Muscle of leg (tissue), 11 donors: ENCODE data around the gene MAPK8IP2. TPM values are rescaled to one million over a fixed set of nuclear protein-coding genes. Genes with fewer than 3 reads are reported as not detected.

Experiments used
- DNase-seq: peaks from one replicate; pipeline ENCODE4 v3.0.0; 2013
- H3K27ac ChIP-seq: one replicate; pipeline ENCODE4 v1.5.1; 2013; ENCODE audit warnings: mild to moderate bottlenecking, low read length, control low read depth
- H3K27me3 ChIP-seq: one replicate; pipeline ENCODE4 v1.6.1; 2013; ENCODE audit warnings: low read length; ENCODE audit not compliant: control insufficient read depth, insufficient read depth
- H3K36me3 ChIP-seq: one replicate; pipeline ENCODE4 v1.6.1; 2013; ENCODE audit warnings: low read length; ENCODE audit not compliant: control insufficient read depth, insufficient read depth
- H3K4me1 ChIP-seq: one replicate; pipeline ENCODE4 v1.6.1; 2013; ENCODE audit warnings: low read length; ENCODE audit not compliant: control insufficient read depth, insufficient read depth
- H3K4me3 ChIP-seq: one replicate; pipeline ENCODE4 v1.5.1; 2013; ENCODE audit warnings: low read length, control low read depth
- H3K9me3 ChIP-seq: replicated peaks from 2 replicates; pipeline ENCODE4 v1.6.1; 2013; ENCODE audit warnings: low read depth, low read length; ENCODE audit not compliant: control insufficient read depth
- WGBS: methylation state at CpG from one replicate; pipeline ENCODE4 v1.1.5; 2013; ENCODE audit warnings: missing lambda C conversion rate; ENCODE audit not compliant: insufficient coverage; 5-methylcytosine and 5-hydroxymethylcytosine counted together
- polyA plus RNA-seq, 8 donors: library from polyadenylated mRNA; unstranded; fragments of 120-200 nt; gene quantifications; one replicate each; pipeline versions ENCODE4 v1.2.1 to v1.2.3, GENCODE V29; 2013; ENCODE audit warnings: inconsistent platforms in 1 of 8, low replicate concordance in 1 of 8; ENCODE audit not compliant: insufficient read length in 8 of 8, insufficient read depth in 1 of 8
- total RNA-seq: library from RNA; stranded (reverse); fragments of 120-200 nt; gene quantifications from one replicate; pipeline ENCODE4 v1.2.4, GENCODE V29; 2013

MAPK8IP2 gene
- total and polyA plus RNA-seq, 9 donors: 0.22 to 0.68 (median 0.51) TPM

DNA sequence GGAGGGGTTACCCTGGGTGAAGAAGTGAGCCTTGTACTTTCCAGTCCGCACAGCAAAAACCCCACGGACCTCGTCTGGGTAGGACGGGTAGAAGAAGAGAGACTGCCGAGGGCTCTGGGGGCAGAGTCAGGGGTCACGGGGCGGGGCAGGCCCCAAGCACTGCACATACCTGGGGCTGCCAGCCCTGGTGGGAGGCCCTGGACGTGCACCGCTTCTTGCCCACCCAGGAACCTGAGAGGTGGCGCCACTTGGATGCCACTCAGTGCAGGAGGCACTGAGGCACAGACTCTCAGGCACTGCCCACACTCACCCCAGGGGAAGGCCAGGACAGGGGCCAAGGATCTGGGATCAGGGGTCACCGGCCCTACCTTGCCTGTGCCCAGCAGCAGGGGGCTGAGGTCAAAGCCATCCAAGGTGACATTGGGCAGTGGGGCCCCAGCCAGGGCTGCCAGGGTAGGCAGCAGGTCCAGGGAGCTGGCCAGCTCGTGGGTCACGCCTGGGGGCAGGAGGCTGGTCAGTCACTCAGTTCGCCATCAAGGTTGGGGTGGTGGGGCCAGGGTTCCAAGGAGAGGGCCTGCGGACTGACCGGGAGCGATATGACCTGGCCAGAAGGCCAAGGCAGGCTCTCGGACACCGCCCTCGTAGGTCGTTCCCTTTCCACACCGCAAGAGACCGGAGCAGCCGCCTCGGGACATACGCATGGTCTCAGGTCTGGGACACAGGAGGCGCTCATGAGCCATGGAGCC, 25.1 kb downstream of the MAPK8IP2 start:
- Histone ChIP-seq H3K4me3 (no peak overlapping the region), H3K9me3 (no peaks in the 10 kb centered on the region), H3K36me3 (no peaks in the 10 kb centered on the region), H3K27ac (no peak overlapping the region), H3K4me1 (peaks cover 25% of the 10 kb centered on the region), H3K27me3 (peaks cover 6% of the 10 kb centered on the region)
- 81% methylated on average over 27 of the region's 27 CpGs for WGBS
- DNase-seq: no peak

GRCh38 chr22:50626314-50626849, 25.8 kb downstream of the MAPK8IP2 start:
- peaks cover 23% of the 10 kb centered on the region for H3K4me1 ChIP-seq
- H3K27ac ChIP-seq: no peak overlapping the region
- DNase-seq: no peak
- no peak overlapping the region for H3K4me3 ChIP-seq
- H3K9me3 ChIP-seq: no peaks in the 10 kb centered on the region
- peaks cover 4% of the 10 kb centered on the region for H3K27me3 ChIP-seq
- H3K36me3 ChIP-seq: no peaks in the 10 kb centered on the region
- 74% methylated on average over 12 of the region's 12 CpGs for WGBS

DNA sequence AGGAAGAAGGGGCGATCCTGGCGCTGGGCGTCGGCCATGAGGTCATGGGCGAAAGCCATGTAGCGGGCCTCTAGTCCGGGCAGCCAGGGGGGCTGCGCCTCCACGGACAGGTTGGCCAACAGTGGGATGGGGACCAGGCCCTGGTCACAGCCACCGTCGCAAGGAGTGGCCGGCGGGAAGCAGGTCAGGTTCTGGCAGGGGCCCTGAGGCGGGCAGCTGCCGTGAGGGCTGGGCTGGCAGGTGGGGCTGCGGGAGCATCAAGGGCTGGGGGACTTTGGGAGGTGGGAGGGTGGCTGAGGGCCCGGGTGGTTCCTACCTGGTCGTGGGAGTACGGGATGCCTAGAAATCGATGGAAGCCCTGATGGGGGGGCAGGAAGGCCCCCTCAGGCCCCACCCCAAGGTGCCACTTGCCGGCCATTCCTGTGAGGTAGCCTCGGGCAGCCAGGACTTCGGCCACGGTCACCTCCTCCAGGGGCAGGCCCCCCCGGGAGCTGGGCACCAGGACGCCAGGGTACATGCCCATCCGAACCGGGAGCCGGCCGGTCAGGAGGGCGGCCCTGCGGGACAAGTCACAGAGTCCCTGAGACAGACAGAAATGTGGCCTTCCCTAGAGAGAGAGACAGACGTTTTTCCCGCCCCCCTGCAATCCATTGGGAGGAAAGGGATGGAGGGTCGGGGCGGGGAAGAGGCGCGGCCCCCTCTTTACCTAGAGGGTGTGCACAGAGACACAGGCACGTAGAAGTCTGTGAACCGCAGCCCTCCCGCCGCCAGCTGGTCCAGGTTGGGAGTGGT, 26.5 kb downstream of the MAPK8IP2 start:
- Histone ChIP-seq H3K27me3 (peaks cover 4% of the 10 kb centered on the region), H3K4me3 (peak overlapping the region; percentile 64), H3K36me3 (no peaks in the 10 kb centered on the region), H3K9me3 (no peaks in the 10 kb centered on the region), H3K4me1 (peaks cover 16% of the 10 kb centered on the region), H3K27ac (peak overlapping the region; percentile 76)
- 75% methylated on average over 30 of the region's 42 CpGs for WGBS
- peak; percentile 35 for DNase-seq

DNA sequence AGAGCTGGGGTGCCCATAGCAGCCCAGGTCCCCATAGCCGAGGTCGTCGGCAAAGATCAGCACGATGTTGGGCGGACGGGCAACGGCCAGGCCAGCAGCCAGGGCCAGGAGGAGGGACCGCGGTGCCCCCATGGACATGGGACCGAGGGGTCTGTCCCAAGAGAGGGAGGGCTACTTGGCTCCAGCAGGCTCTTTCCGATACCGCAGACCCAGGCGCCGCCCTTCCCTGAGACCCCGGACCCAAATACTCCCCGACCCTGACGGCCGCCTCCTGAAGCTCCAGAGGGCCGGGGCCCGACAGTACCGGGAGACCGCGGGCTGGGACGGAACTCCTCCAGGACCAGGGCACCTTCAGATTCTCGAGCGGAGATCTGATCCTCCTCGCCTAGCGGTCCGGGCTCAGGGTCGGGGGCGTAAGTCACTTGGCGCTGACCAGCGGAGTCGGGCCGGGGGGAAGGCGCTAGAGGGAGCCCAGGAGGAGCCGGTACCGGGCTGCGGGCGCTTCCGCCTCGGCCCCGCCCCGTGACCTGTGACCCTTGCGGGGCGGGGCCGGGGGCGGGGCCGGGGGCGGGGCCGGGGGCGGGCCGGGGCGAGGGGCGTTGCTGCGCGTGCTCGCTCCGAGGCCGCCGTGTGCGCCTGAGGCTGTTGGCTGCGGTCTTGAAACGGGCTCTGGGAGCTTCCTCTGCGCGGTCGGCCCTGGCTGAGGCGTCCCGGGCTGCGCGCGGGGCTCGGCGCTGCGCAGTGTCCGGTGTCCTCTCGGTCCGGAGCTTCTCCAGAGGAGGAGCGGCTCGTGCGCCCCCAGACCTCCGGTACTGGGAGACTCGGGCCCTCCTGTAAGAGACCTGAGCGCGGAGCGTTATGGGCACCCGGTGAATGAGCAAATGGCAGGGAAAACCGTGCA, 27.3 kb downstream of the MAPK8IP2 start, which contains the start of gene ARSA:
ARSA (minus strand) TSS at position 511 of the 901 bp plus-strand sequence; CDS start at position 138, 373 bp downstream.
- Histone ChIP-seq H3K27me3 (peaks cover under 1% of the 10 kb centered on the region), H3K36me3 (no peaks in the 10 kb centered on the region), H3K4me3 (peak within 1 kb of the TSS; percentile 79), H3K4me1 (peaks cover 16% of the 10 kb centered on the region), H3K9me3 (no peaks in the 10 kb centered on the region), H3K27ac (peak within 1 kb of the TSS; percentile 78)
- DNase-seq: peak; percentile 92
- under 1% methylated on average over 83 of the region's 88 CpGs for WGBS

- H3K36me3 ChIP-seq: no peaks in the 10 kb centered on the region
- H3K9me3 ChIP-seq: no peaks in the 10 kb centered on the region
- no peak for DNase-seq
- peak overlapping the region; percentile 79 for H3K4me3 ChIP-seq
- no peaks in the 10 kb centered on the region for H3K27me3 ChIP-seq
- peak overlapping the region; percentile 78 for H3K27ac ChIP-seq
- peaks cover 16% of the 10 kb centered on the region for H3K4me1 ChIP-seq
- WGBS: 32% methylated on average over 10 of the region's 16 CpGs
These were observed 28.0 kb downstream of the MAPK8IP2 start for GRCh38 chr22:50628543-50629134.

- no peaks in the 10 kb centered on the region for H3K36me3 ChIP-seq
- no peak for DNase-seq
- peaks cover 16% of the 10 kb centered on the region for H3K4me1 ChIP-seq
These were observed 29.8 kb downstream of the MAPK8IP2 start for GRCh38 chr22:50630376-50630775.

GRCh38 chr22:50633086-50633485, 32.5 kb downstream of the MAPK8IP2 start:
- no peaks in the 10 kb centered on the region for H3K36me3 ChIP-seq
- H3K27me3 ChIP-seq: no peaks in the 10 kb centered on the region
- H3K9me3 ChIP-seq: no peaks in the 10 kb centered on the region
- 40% methylated on average over 1 of the region's 5 CpGs for WGBS
- DNase-seq: no peak
- no peak overlapping the region for H3K27ac ChIP-seq
- H3K4me3 ChIP-seq: no peak overlapping the region
- H3K4me1 ChIP-seq: peaks cover 8% of the 10 kb centered on the region

More at GRCh38 chr22:50630376-50630775, 29.8 kb downstream of the MAPK8IP2 start:
- 96% methylated on average over 3 of the region's 5 CpGs for WGBS
- H3K4me3 ChIP-seq: no peak overlapping the region
- no peaks in the 10 kb centered on the region for H3K9me3 ChIP-seq
- no peak overlapping the region for H3K27ac ChIP-seq
- no peaks in the 10 kb centered on the region for H3K27me3 ChIP-seq

DNA sequence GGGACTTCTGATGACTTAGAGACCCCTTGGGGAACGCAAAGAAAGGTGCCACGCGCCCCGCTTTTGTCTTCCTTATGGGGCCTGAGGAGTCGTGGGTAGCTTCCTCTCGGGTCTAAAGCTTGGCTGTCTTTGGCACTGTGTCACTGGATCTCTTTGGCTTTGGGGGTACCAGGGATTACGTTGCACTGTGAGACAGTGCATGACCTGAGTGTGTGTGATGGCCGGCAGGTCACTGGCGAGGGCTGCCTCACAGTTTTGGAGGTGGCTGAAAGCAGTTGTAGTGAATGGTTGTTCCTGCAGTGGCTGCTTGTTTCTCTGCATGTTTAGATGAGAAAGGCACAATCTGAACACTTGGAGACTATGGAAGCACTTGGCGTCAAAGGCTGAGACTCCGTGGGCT, 33.2 kb downstream of the MAPK8IP2 start:
- peaks cover 3% of the 10 kb centered on the region for H3K4me1 ChIP-seq
- 89% methylated on average over 10 of the region's 11 CpGs for WGBS
- H3K27me3 ChIP-seq: no peaks in the 10 kb centered on the region
- no peak overlapping the region for H3K4me3 ChIP-seq
- no peaks in the 10 kb centered on the region for H3K9me3 ChIP-seq
- DNase-seq: no peak
- no peak overlapping the region for H3K27ac ChIP-seq
- no peaks in the 10 kb centered on the region for H3K36me3 ChIP-seq

- Histone ChIP-seq H3K9me3 (no peaks in the 10 kb centered on the region), H3K27me3 (no peaks in the 10 kb centered on the region), H3K27ac (no peak overlapping the region), H3K4me1 (no peaks in the 10 kb centered on the region), H3K36me3 (no peaks in the 10 kb centered on the region), H3K4me3 (no peak overlapping the region)
- no peak for DNase-seq
- 92% methylated on average over 8 of the region's 11 CpGs for WGBS
These were observed 35.0 kb downstream of the MAPK8IP2 start for GRCh38 chr22:50635591-50635990.
